ENCODE results near the gene PPP6R2. TPM values are rescaled to one million over a fixed set of nuclear protein-coding genes. Genes with fewer than 3 reads are reported as not detected.

The PPP6R2 gene
- total RNA-seq, 1 donor from 2014 or later = 45.2 TPM

DNA sequence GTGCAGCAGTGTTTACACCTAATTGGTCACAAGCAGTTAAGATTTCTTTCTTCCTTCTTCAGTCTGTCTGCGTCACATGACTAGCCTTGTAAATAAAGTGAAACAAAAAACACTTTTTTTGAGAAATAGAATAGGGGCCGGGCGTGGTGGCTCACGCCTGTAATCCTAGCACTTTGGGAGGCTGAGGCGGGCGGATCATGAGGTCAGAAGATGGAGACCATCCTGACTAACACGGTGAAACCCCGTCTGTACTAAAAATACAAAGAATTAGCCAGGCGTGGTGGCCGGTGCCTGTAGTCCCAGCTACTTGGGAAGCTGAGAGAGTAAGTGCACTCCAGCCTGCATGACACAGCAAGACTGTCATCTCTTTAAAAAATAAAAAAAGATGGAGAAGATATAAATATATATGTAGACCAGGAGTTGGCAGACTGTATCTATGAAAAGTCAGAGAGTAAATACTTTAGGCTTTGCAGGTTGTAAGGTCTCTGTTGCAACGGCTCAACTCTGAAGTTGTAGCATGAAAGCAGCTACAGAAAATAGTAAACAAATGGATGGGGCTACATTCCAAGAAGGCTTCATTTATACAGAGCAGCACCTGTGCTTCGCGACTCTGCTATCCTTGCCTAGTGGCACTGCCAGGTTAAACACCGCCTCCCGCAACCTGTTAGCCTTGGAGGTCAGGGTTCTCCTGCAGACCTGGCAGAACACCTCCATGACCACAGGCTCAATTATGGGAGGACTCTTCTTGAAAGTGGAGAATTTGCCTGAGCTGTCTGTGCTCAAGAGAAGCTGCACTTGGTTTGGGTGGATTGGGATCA is 55.9 kb downstream of the PPP6R2 start:
- Histone ChIP-seq H3K27me3 (ENCODE audit: control insufficient read depth, insufficient read depth, low read length) (no peaks in the 10 kb centered on the region), H3K36me3 (ENCODE audit: control insufficient read depth, insufficient read depth, low read length) (peaks cover 1% of the 10 kb centered on the region), H3K4me3 (ENCODE audit: low read depth, low read length) (no peak overlapping the region)
- TF ChIP-seq, protein P1, sequence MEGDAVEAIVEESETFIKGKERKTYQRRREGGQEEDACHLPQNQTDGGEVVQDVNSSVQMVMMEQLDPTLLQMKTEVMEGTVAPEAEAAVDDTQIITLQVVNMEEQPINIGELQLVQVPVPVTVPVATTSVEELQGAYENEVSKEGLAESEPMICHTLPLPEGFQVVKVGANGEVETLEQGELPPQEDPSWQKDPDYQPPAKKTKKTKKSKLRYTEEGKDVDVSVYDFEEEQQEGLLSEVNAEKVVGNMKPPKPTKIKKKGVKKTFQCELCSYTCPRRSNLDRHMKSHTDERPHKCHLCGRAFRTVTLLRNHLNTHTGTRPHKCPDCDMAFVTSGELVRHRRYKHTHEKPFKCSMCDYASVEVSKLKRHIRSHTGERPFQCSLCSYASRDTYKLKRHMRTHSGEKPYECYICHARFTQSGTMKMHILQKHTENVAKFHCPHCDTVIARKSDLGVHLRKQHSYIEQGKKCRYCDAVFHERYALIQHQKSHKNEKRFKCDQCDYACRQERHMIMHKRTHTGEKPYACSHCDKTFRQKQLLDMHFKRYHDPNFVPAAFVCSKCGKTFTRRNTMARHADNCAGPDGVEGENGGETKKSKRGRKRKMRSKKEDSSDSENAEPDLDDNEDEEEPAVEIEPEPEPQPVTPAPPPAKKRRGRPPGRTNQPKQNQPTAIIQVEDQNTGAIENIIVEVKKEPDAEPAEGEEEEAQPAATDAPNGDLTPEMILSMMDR (IDR thresholded peaks at IDR 0.05; ENCODE audit: insufficient read depth, low read length, poor library complexity, severe bottlenecking) = no peak
- DNase-seq (ENCODE audit: low read depth) = no peak

DNA sequence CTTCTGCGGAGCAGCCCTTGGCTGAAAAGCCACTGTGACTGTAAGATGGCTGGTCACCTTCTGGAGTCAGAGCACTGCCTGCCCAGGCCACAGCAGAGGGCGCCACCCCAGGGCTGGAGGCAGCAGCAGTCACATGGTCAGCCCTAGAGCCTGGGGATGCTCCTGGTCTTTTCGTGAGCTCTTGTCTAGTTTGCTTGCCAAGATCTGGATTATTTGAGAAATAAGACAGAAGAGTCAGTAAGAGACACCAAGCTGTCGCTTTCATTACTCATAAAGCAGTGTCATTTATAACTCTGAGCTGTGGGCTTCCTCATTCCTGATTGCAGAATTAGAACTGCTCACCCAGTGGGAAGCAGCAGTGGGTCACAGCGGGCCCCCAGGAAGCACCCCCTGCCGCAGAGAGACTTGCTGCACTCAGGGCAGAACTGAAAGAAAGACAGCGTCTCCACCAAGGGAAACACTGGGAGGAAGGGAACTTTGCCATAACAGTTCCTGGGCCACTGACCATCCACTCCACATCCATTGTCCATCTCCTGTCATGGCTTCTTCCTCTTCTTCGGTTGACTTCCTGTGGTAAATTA is 56.7 kb downstream of the PPP6R2 start:
- no peak overlapping the region for H3K4me3 ChIP-seq (ENCODE audit: low read depth, low read length)
- DNase-seq (ENCODE audit: low read depth) = no peak
- H3K36me3 ChIP-seq (ENCODE audit: control insufficient read depth, insufficient read depth, low read length) = peaks cover 1% of the 10 kb centered on the region

DNA sequence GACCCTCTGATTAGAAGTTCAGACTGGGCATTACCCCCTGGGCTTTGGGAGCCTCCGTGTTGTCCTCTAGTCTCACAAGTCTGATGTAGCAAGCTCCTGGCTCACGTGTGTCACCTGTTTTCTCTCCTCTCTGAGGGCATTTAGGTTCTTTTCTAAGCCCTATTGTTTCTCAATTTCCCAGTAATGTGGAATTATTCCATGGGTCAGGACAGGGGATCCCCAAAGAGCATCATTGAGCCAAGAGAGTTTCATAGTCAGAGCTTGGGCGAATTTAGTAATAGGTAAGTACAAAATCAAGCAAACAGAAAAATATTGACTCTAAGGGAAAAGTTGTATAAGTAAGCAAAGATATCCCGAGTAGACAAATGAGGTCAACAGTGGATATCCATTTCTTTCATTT is 57.3 kb downstream of the PPP6R2 start:
- TF ChIP-seq, protein P1 (IDR thresholded peaks at IDR 0.05; ENCODE audit: insufficient read depth, low read length, poor library complexity, severe bottlenecking) = no peak
- H3K36me3 ChIP-seq (ENCODE audit: control insufficient read depth, insufficient read depth, low read length) = no peaks in the 10 kb centered on the region

More for the DNA sequence above, 56.7 kb downstream of the PPP6R2 start:
- no peaks in the 10 kb centered on the region for H3K27me3 ChIP-seq (ENCODE audit: control insufficient read depth, insufficient read depth, low read length)
- TF ChIP-seq, protein P1 (IDR thresholded peaks at IDR 0.05; ENCODE audit: insufficient read depth, low read length, poor library complexity, severe bottlenecking) = peak; percentile 43

DNA sequence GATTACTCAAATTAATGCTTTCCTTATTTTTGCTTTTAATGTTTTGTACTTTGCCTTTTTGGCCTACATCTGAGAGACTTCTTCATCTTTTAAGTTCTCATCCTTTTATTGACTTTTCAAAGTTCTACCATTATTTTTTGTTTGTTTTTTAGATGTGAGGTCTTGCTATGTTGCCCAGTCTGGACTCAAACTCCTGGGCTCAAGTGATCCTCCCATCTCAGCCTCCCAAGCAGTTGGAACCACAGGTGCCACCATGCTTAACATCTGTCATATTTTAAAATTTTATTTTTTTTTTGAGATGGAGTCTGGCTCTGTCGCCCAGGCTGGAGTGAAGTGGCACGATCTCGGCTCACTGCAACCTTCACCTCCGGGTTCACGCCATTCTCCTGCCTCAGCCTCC is 57.8 kb downstream of the PPP6R2 start:
- DNase-seq (ENCODE audit: low read depth) = no peak
- TF ChIP-seq, protein P1 (IDR thresholded peaks at IDR 0.05; ENCODE audit: insufficient read depth, low read length, poor library complexity, severe bottlenecking) = no peak
- Histone ChIP-seq H3K27me3 (ENCODE audit: control insufficient read depth, insufficient read depth, low read length) (no peaks in the 10 kb centered on the region), H3K36me3 (ENCODE audit: control insufficient read depth, insufficient read depth, low read length) (no peaks in the 10 kb centered on the region), H3K4me3 (ENCODE audit: low read depth, low read length) (no peak overlapping the region)

More for the DNA sequence above, 57.3 kb downstream of the PPP6R2 start:
- DNase-seq (ENCODE audit: low read depth) = no peak
- Histone ChIP-seq H3K27me3 (ENCODE audit: control insufficient read depth, insufficient read depth, low read length) (no peaks in the 10 kb centered on the region), H3K4me3 (ENCODE audit: low read depth, low read length) (no peak overlapping the region)

DNA sequence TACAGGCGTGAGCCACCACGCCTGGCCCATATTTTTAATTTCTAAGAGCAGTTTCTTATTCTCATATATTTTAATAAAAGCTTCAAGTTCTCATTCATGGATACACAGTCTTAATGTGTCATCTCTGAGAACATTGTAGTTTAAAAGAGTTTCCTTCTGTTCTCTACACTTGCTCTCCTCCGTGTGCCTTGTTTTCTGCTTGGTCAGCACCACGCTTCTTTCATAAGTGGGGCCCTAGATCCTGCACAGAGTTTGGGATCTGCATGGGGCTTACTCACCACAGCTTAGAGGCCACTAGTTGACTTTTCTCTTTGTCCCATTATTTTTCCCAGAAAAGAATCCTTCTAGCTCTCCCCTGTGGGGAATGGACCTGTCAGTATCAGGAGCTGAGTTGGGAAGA is 58.8 kb downstream of the PPP6R2 start:
- DNase-seq (ENCODE audit: low read depth) = no peak
- Histone ChIP-seq H3K36me3 (ENCODE audit: control insufficient read depth, insufficient read depth, low read length) (no peaks in the 10 kb centered on the region), H3K27me3 (ENCODE audit: control insufficient read depth, insufficient read depth, low read length) (no peaks in the 10 kb centered on the region), H3K4me3 (ENCODE audit: low read depth, low read length) (no peak overlapping the region)
- TF ChIP-seq, protein P1 (IDR thresholded peaks at IDR 0.05; ENCODE audit: insufficient read depth, low read length, poor library complexity, severe bottlenecking) = no peak

Data from kidney epithelial cell (primary cell).